WTC11 (cell line): Measurements from ENCODE around the gene OTULIN. TPM values are rescaled to one million over a fixed set of nuclear protein-coding genes. Genes with fewer than 3 reads are reported as not detected.

Source experiments
- ATAC-seq: fragments of 200-7000 bp; cut with Tn5 transposase; 2 replicates; pipeline ENCODE4 v1.10.0; 2021; ENCODE audit warnings: mild to moderate bottlenecking, moderate library complexity
- CTCF ChIA-PET: fragments of 300-600 bp; sonication (Branson Sonifier 250); formaldehyde crosslinking; loops from one replicate; lab custom pipeline; 2021; ENCODE audit warnings: antibody characterized with exemption; lab: Charles Lee
- POLR2A ChIA-PET: fragments of 350-600 bp; sonication (Branson Sonifier 250); formaldehyde crosslinking; loops from one replicate; lab custom pipeline; 2021; ENCODE audit warnings: antibody characterized with exemption; lab: Charles Lee
- DNase-seq: peaks from one replicate; pipeline ENCODE4 v3.0.0; 2021; ENCODE audit warnings: low spot score
- H3K27ac Mint-ChIP-seq: 2 replicates; pipeline ENCODE4 v1.8.0; 2021; ENCODE audit warnings: mixed read lengths
- H3K27me3 Mint-ChIP-seq: 2 replicates; pipeline ENCODE4 v1.8.0; 2021; ENCODE audit warnings: low read depth, mild to moderate bottlenecking, moderate library complexity, mixed read lengths
- H3K36me3 Mint-ChIP-seq: 2 replicates; pipeline ENCODE4 v1.8.0; 2021; ENCODE audit warnings: mixed read lengths
- H3K4me1 Mint-ChIP-seq: 2 replicates; pipeline ENCODE4 v1.8.0; 2022; ENCODE audit warnings: mixed read lengths
- H3K4me3 Mint-ChIP-seq: 2 replicates; pipeline ENCODE4 v1.8.0; 2021; ENCODE audit warnings: mild to moderate bottlenecking, moderate library complexity, mixed read lengths
- H3K9me3 Mint-ChIP-seq: 2 replicates; pipeline ENCODE4 v1.8.0; 2021; ENCODE audit warnings: mixed read lengths
- ATF1 ChIP-seq: sonication (generic); formaldehyde crosslinking; IDR thresholded peaks from 2 replicates; pipeline ENCODE4 v1.8.1; 2023; ENCODE audit warnings: mild to moderate bottlenecking, moderate library complexity, missing genetic modification reagents
- CREM ChIP-seq: sonication (generic); formaldehyde crosslinking; IDR thresholded peaks from 2 replicates; pipeline ENCODE4 v1.8.1; 2022; ENCODE audit warnings: mild to moderate bottlenecking, missing genetic modification reagents, moderate library complexity
- E2F1 ChIP-seq: sonication (generic); formaldehyde crosslinking; IDR thresholded peaks from 2 replicates; pipeline ENCODE4 v1.8.0; 2022; ENCODE audit warnings: mild to moderate bottlenecking, missing genetic modification reagents
- EMX1 ChIP-seq: fragments of 250-450 bp; sonication (Bioruptor Pico); IDR thresholded peaks from 2 replicates; pipeline ENCODE4 v1.8.0; 2021; ENCODE audit warnings: mild to moderate bottlenecking
- NR3C1 ChIP-seq: sonication (generic); formaldehyde crosslinking; conservative IDR thresholded peaks from 2 replicates; pipeline ENCODE4 v1.8.1; 2023; ENCODE audit warnings: low read depth, mild to moderate bottlenecking, missing genetic modification reagents
- PREB ChIP-seq: sonication (generic); formaldehyde crosslinking; IDR thresholded peaks from 2 replicates; pipeline ENCODE4 v1.8.1; 2022; ENCODE audit warnings: mild to moderate bottlenecking, missing genetic modification reagents, moderate library complexity, borderline replicate concordance
- SMAD3 ChIP-seq: sonication (generic); formaldehyde crosslinking; IDR thresholded peaks from 2 replicates; pipeline ENCODE4 v1.8.0; 2022; ENCODE audit warnings: missing genetic modification reagents, mild to moderate bottlenecking, borderline replicate concordance
- ZNF121 ChIP-seq: sonication (generic); formaldehyde crosslinking; IDR thresholded peaks from 2 replicates; pipeline ENCODE4 v1.8.0; 2023; ENCODE audit warnings: missing genetic modification reagents
- ZNF317 ChIP-seq: sonication (generic); formaldehyde crosslinking; IDR thresholded peaks from 2 replicates; pipeline ENCODE4 v1.8.1; 2023; ENCODE audit warnings: low read depth, mild to moderate bottlenecking, moderate library complexity, missing genetic modification reagents, borderline replicate concordance
- ZNF396 ChIP-seq: fragments of 250-450 bp; sonication (Bioruptor Pico); IDR thresholded peaks from 2 replicates; pipeline ENCODE4 v1.8.0; 2021; ENCODE audit warnings: mild to moderate bottlenecking, moderate library complexity, borderline replicate concordance
- ZSCAN18 ChIP-seq: fragments of 250-450 bp; sonication (Bioruptor Pico); IDR thresholded peaks from 2 replicates; pipeline ENCODE4 v2.1.2; 2022; ENCODE audit warnings: mild to moderate bottlenecking, moderate library complexity
- total RNA-seq: library from RNA; stranded (reverse); gene quantifications from 3 replicates; pipeline ENCODE4 v1.2.3, GENCODE V29; 2021
- TF ChIP-seq, protein P1 (sequence below): fragments of 250-450 bp; sonication (Bioruptor Pico); IDR thresholded peaks from 2 replicates; pipeline ENCODE4 v1.8.0; 2021; ENCODE audit warnings: mild to moderate bottlenecking
- TF ChIP-seq, protein P2 (sequence below): sonication (generic); formaldehyde crosslinking; IDR thresholded peaks from 2 replicates; pipeline ENCODE4 v1.8.0; 2023; ENCODE audit warnings: mild to moderate bottlenecking, missing genetic modification reagents
- TF ChIP-seq, protein P3 (sequence below): fragments of 250-450 bp; sonication (Bioruptor Pico); conservative IDR thresholded peaks from 2 replicates; pipeline ENCODE4 v1.9.0; 2021; ENCODE audit warnings: mild to moderate bottlenecking

Gene OTULIN
- total RNA-seq, 1 experiment from 2014 or later: 25.0 TPM

DNA sequence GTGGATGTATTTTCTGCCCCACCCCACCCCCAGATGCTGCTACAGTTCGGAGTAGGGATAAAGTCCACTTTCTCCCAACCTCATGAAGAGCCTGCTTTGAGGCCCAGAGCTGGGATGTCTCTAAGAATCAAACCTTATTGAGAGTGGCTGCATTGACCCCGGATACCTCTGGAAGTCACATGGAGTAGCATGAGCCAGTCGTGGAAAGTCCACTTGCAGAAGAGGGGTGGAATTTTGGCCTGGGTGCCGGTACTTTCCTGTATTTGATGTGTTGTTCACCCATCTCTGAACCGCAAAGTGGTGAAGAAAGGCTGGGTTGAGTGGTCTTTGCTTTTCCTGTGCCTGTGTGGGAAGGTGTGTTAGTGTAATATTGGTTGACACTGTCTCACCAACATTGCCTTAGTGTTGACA, 3.7 kb downstream of the OTULIN start (continued):
- no peak for TF ChIP-seq NR3C1 (CRISPR knock-in tag)
- TF ChIP-seq SMAD3: no peak
- no peak for TF ChIP-seq ZSCAN18 (CRISPR knock-in tag)
- no peak for TF ChIP-seq EMX1 (CRISPR knock-in tag)
- no peak for TF ChIP-seq ZNF396 (CRISPR knock-in tag)
- TF ChIP-seq ZNF317 (CRISPR knock-in tag): no peak

- CTCF ChIA-PET: interaction anchor here (0.6 to 1.9 kb wide), 2 partner anchors 16 to 202 kb away, joined by 3 to 8 read pairs; partner anchors contain the start of gene ANKH
- no peaks in the 10 kb centered on the region for H3K36me3 Mint-ChIP-seq
- POLR2A ChIA-PET: no interaction called here
These were observed 4.9 kb downstream of the OTULIN start for GRCh38 chr5:14669415-14669814.

GRCh38 chr5:14669975-14670374, 5.5 kb downstream of the OTULIN start:
- Mint-ChIP-seq H3K36me3 (no peaks in the 10 kb centered on the region), H3K27me3 (peaks cover 16% of the 10 kb centered on the region), H3K4me3 (no peak overlapping the region), H3K27ac (no peak overlapping the region), H3K4me1 (peaks cover 55% of the 10 kb centered on the region), H3K9me3 (no peaks in the 10 kb centered on the region)
- DNase-seq (no peak), ATAC-seq (no peak)
- ChIA-PET POLR2A (no interaction called here), CTCF (interaction anchor here (1.9 kb wide), 1 partner anchor 15 kb away, joined by 8 read pairs; no protein-coding TSS in a partner anchor)
- TF ChIP-seq, protein P1, sequence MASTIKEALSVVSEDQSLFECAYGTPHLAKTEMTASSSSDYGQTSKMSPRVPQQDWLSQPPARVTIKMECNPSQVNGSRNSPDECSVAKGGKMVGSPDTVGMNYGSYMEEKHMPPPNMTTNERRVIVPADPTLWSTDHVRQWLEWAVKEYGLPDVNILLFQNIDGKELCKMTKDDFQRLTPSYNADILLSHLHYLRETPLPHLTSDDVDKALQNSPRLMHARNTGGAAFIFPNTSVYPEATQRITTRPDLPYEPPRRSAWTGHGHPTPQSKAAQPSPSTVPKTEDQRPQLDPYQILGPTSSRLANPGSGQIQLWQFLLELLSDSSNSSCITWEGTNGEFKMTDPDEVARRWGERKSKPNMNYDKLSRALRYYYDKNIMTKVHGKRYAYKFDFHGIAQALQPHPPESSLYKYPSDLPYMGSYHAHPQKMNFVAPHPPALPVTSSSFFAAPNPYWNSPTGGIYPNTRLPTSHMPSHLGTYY (CRISPR knock-in tag): no peak
- TF ChIP-seq CREM (CRISPR knock-in tag): no peak
- TF ChIP-seq, protein P2, sequence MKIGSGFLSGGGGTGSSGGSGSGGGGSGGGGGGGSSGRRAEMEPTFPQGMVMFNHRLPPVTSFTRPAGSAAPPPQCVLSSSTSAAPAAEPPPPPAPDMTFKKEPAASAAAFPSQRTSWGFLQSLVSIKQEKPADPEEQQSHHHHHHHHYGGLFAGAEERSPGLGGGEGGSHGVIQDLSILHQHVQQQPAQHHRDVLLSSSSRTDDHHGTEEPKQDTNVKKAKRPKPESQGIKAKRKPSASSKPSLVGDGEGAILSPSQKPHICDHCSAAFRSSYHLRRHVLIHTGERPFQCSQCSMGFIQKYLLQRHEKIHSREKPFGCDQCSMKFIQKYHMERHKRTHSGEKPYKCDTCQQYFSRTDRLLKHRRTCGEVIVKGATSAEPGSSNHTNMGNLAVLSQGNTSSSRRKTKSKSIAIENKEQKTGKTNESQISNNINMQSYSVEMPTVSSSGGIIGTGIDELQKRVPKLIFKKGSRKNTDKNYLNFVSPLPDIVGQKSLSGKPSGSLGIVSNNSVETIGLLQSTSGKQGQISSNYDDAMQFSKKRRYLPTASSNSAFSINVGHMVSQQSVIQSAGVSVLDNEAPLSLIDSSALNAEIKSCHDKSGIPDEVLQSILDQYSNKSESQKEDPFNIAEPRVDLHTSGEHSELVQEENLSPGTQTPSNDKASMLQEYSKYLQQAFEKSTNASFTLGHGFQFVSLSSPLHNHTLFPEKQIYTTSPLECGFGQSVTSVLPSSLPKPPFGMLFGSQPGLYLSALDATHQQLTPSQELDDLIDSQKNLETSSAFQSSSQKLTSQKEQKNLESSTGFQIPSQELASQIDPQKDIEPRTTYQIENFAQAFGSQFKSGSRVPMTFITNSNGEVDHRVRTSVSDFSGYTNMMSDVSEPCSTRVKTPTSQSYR (CRISPR knock-in tag): no peak

More at GRCh38 chr5:14669415-14669814, 4.9 kb downstream of the OTULIN start:
- H3K9me3 Mint-ChIP-seq: no peaks in the 10 kb centered on the region
- TF ChIP-seq E2F1 (CRISPR knock-in tag): no peak
- TF ChIP-seq PREB: no peak
- TF ChIP-seq ZNF121 (CRISPR knock-in tag): peak; percentile 78; the same call in 1 of the 2 replicates
- TF ChIP-seq ATF1 (CRISPR knock-in tag): no peak
- no peak for TF ChIP-seq NR3C1 (CRISPR knock-in tag)
- TF ChIP-seq, protein P3, sequence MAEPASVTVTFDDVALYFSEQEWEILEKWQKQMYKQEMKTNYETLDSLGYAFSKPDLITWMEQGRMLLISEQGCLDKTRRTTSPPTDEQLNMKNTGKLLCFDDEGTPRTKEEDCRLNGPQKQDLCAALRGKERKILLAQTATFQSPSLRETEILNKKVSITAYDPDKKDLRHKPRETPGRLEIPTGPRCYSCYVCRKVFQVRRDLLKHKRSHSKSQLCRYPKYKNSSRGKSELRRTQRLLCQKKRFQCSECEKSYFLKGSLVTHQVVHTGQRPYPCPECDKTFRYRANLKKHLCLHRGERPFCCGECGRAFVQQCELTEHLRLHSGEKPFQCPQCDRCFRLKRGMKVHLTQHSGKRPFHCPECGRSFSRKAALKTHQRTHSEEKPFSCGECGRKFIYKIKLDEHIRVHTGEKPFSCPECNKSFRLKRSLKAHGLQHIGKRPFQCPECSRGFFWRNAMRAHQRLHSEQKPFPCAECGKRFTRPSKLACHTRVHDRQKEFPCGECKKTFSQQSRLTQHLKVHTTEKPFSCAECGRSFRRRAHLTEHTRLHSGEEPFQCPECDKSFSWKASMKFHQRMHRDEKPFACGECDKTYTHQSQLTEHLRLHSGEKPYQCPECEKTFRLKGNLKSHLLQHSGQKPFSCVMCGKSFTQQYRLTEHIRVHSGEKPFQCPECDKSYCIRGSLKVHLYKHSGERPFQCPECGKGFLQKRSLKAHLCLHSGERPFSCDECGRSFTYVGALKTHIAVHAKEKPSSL: no peak
- TF ChIP-seq, all 79 proteins: peak for 1
- Mint-ChIP-seq H3K27me3 (peaks cover 16% of the 10 kb centered on the region), H3K27ac (no peak overlapping the region), H3K4me3 (no peak overlapping the region), H3K4me1 (peaks cover 53% of the 10 kb centered on the region)
- ATAC-seq (no peak), DNase-seq (no peak)
